Kidney capillary endothelial cell (primary cell): ENCODE results near the gene DNMT3L.
A peak's percentile ranks its signal among the peaks of the same experiment; 100 is the strongest.
"Not testable (repeated sequence)": the region's sequence is repeated elsewhere in the genome, so short reads cannot be mapped to it uniquely, and the experiment has no call there.

Experiments
- DNase-seq: peaks from one replicate; pipeline ENCODE4 v3.0.0-alpha.2; 2018; ENCODE audit warnings: low spot score

Gene DNMT3L

GRCh38 chr21:44294391-44295162 lies 32.9 kb upstream of the DNMT3L start:
- no peak for DNase-seq

GRCh38 chr21:44293551-44294231 lies 32.0 kb upstream of the DNMT3L start:
- DNase-seq, result no peak

GRCh38 chr21:44292812-44293195 lies 31.1 kb upstream of the DNMT3L start:
- DNase-seq, result no peak

GRCh38 chr21:44291936-44292811 lies 30.5 kb upstream of the DNMT3L start:
- no peak for DNase-seq

GRCh38 chr21:44291078-44291935 lies 29.6 kb upstream of the DNMT3L start:
- no peak for DNase-seq

- no peak for DNase-seq
Observed at GRCh38 chr21:44290327-44291077, 28.8 kb upstream of the DNMT3L start.

- DNase-seq, result no peak
Observed at GRCh38 chr21:44289381-44290010, 27.8 kb upstream of the DNMT3L start.

GRCh38 chr21:44288251-44289110 lies 26.8 kb upstream of the DNMT3L start:
- no peak for DNase-seq

GRCh38 chr21:44286716-44287632 lies 25.3 kb upstream of the DNMT3L start:
- no peak for DNase-seq

- no peak for DNase-seq
Observed at GRCh38 chr21:44286086-44286715, 24.5 kb upstream of the DNMT3L start.

- DNase-seq, result peak; percentile 55
Observed at GRCh38 chr21:44285138-44285992, 23.7 kb upstream of the DNMT3L start, which contains the start of gene AIRE. Gene AIRE, plus strand, starts transcription at chr21:44285876. Its CDS starts 131 bp downstream, at chr21:44286007.

- DNase-seq, result no peak
Observed at GRCh38 chr21:44283948-44284347, 22.3 kb upstream of the DNMT3L start.

GRCh38 chr21:44283211-44283785 lies 21.6 kb upstream of the DNMT3L start:
- not testable (repeated sequence) for DNase-seq

GRCh38 chr21:44282370-44282769 lies 20.7 kb upstream of the DNMT3L start:
- no peak for DNase-seq

GRCh38 chr21:44281801-44282200 lies 20.1 kb upstream of the DNMT3L start:
- DNase-seq, result no peak
